ENCODE measurements around the gene WEE1.

DNA sequence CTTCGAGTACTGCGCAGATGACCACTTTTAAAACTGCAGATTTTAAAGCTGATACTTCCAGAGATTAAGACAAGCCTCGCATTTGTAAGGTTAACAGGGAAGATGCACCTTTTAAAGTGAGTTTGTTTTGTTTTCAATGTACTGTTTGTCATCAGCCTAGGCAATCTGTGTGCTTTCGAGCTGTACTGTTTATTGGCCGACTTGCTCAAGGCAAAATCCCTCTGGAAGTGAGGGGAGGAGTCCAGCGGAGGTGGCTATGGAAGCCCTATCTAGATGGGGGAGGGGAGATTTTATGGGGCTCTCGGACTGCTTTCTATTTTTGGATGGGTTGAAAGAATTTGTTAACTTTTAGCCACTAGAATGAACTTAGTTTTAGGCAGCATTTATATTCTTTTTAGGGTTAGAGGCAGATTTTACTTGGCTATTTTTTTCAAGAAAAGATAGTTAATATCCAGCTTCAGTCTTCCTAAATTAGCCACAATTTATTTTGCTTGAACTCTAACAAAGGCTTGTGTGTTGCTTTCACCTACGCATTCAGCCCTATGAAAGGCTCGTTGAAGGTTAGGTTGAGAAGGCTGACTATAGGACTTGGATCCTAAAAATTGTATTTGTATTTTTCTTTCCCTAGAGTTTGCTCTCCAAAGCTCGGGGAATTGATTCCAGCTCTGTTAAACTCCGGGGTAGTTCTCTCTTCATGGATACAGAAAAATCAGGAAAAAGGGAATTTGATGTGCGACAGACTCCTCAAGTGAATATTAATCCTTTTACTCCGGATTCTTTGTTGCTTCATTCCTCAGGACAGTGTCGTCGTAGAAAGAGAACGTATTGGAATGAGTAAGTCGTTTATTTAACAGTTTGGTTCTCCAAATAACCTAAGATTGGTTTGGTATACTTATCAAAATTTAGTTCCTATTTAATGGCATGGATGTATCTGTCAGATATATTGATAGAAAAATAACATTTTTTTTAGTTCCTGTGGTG is 2.1 kb downstream of the WEE1 start:
- TF ChIP-seq POLR2A (IDR thresholded peaks at IDR 0.05; ENCODE audit: low read length) (peak; percentile 76), GATA1 (IDR thresholded peaks at IDR 0.05; ENCODE audit: low read depth, low read length) (no peak)

Measured in erythroblast (primary cell).